Measurements from ENCODE around the gene NPW.
A peak's percentile ranks its signal among the peaks of the same experiment; 100 is the strongest.

Gene NPW

GRCh38 chr16:1998852-1999801 lies 20.5 kb upstream of the NPW start:
- no peak for TF ChIP-seq CTCF (IDR thresholded peaks at IDR 0.05; ENCODE audit: low read depth, low read length)
- H3K27me3 ChIP-seq: no peaks in the 10 kb centered on the region
- peaks cover 2% of the 10 kb centered on the region for H3K4me1 ChIP-seq
- no peaks in the 10 kb centered on the region for H3K9me3 ChIP-seq
- H3K36me3 ChIP-seq: peaks cover 77% of the 10 kb centered on the region
- H3K4me3 ChIP-seq (ENCODE audit: low read depth, low read length): no peak overlapping the region
- peak; percentile 10 for DNase-seq

GRCh38 chr16:1999866-2000514 lies 19.6 kb upstream of the NPW start:
- Histone ChIP-seq H3K36me3 (peaks cover 84% of the 10 kb centered on the region), H3K4me1 (peaks cover 10% of the 10 kb centered on the region), H3K27me3 (no peaks in the 10 kb centered on the region), H3K9me3 (no peaks in the 10 kb centered on the region), H3K4me3 (ENCODE audit: low read depth, low read length) (no peak overlapping the region)
- peak; percentile 10 for DNase-seq
- TF ChIP-seq CTCF (IDR thresholded peaks at IDR 0.05; ENCODE audit: low read depth, low read length): no peak

- no peak for TF ChIP-seq CTCF (IDR thresholded peaks at IDR 0.05; ENCODE audit: low read depth, low read length)
Measured at GRCh38 chr16:2001035-2001434, 18.6 kb upstream of the NPW start.

GRCh38 chr16:2001456-2002355 lies 17.9 kb upstream of the NPW start:
- Histone ChIP-seq H3K4me3 (ENCODE audit: low read depth, low read length) (no peak overlapping the region), H3K9me3 (no peaks in the 10 kb centered on the region), H3K4me1 (peaks cover 22% of the 10 kb centered on the region), H3K36me3 (peaks cover 77% of the 10 kb centered on the region), H3K27me3 (no peaks in the 10 kb centered on the region)
- TF ChIP-seq CTCF (IDR thresholded peaks at IDR 0.05; ENCODE audit: low read depth, low read length): no peak
- no peak for DNase-seq

More at GRCh38 chr16:2001035-2001434, 18.6 kb upstream of the NPW start:
- DNase-seq: peak; percentile 8
- no peaks in the 10 kb centered on the region for H3K9me3 ChIP-seq
- H3K27me3 ChIP-seq: no peaks in the 10 kb centered on the region
- peaks cover 19% of the 10 kb centered on the region for H3K4me1 ChIP-seq
- H3K36me3 ChIP-seq: peaks cover 77% of the 10 kb centered on the region
- H3K4me3 ChIP-seq (ENCODE audit: low read depth, low read length): no peak overlapping the region

- H3K4me3 ChIP-seq (ENCODE audit: low read depth, low read length): no peak overlapping the region
- no peaks in the 10 kb centered on the region for H3K9me3 ChIP-seq
- peaks cover 72% of the 10 kb centered on the region for H3K36me3 ChIP-seq
- peaks cover 25% of the 10 kb centered on the region for H3K4me1 ChIP-seq
- no peak for TF ChIP-seq CTCF (IDR thresholded peaks at IDR 0.05; ENCODE audit: low read depth, low read length)
- DNase-seq: peak; percentile 18
- H3K27me3 ChIP-seq: no peaks in the 10 kb centered on the region
Measured at GRCh38 chr16:2002406-2003230, 17.0 kb upstream of the NPW start.

Measured in BE2C (cell line).